ENCODE measurements around the gene TSPAN7. TPM values are rescaled to one million over a fixed set of nuclear protein-coding genes. Genes with fewer than 3 reads are reported as not detected.

The TSPAN7 gene
- total and polyA plus RNA-seq, 2 of the 4 experiments (the other 2 are of a cell fraction), result not detected

- DNase-seq (no peak), ATAC-seq (ENCODE audit: low read depth) (no peak)
- Histone ChIP-seq H4K8ac (ENCODE audit: low read depth in 2 of 2, low read length in 2 of 2) (no peak overlapping the region), H2BK15ac (ENCODE audit: low read depth, low read length) (no peak overlapping the region), H2BK20ac (ENCODE audit: low read depth, low read length) (no peak overlapping the region), H3K4me3 (ENCODE audit: insufficient read depth, low read depth, low read length) (no peak overlapping the region), H3K23ac (ENCODE audit: low read depth, low read length) (no peak overlapping the region), H2AK5ac (ENCODE audit: low read depth, low read length) (no peak overlapping the region), H3K56ac (ENCODE audit: extremely low read depth, insufficient read depth, low read length) (no peak overlapping the region), H3K9ac (ENCODE audit: low read depth, low read length) (no peak overlapping the region), H3K27me3 (ENCODE audit: control insufficient read depth, insufficient read depth, low read length) (peaks cover 10% of the 10 kb centered on the region), H3K9me1 (ENCODE audit: insufficient read depth, low read length) (no peaks in the 10 kb centered on the region; the same call in 1 of the 2 replicates), H3K4me2 (ENCODE audit: low read depth, low read length) (no peak overlapping the region), H3K9me3 (ENCODE audit: control insufficient read depth, insufficient read depth, low read length) (no peaks in the 10 kb centered on the region), H3K36me3 (ENCODE audit: control insufficient read depth, insufficient read depth, low read length) (no peaks in the 10 kb centered on the region), H3K14ac (replicated peaks; ENCODE audit: low read depth, low read length) (no peak overlapping the region), H3K27ac (ENCODE audit: insufficient read depth, low read length) (no peak overlapping the region), H2AK9ac (replicated peaks; ENCODE audit: low read depth, low read length, poor library complexity) (no peak overlapping the region), H3K18ac (ENCODE audit: low read depth, low read length) (no peak overlapping the region), H3K4me1 (ENCODE audit: control insufficient read depth, insufficient read depth, low read length) (no peaks in the 10 kb centered on the region), H4K91ac (ENCODE audit: insufficient read depth, low read depth, low read length) (no peak overlapping the region), H3K79me1 (ENCODE audit: low read depth in 1 of 2, low read length in 2 of 2) (no peaks in the 10 kb centered on the region), H2AFZ (replicated peaks; ENCODE audit: low read length, poor library complexity) (no peak overlapping the region), H4K5ac (ENCODE audit: low read depth, low read length) (no peak overlapping the region), H2BK120ac (ENCODE audit: low read depth, low read length) (no peak overlapping the region), H4K20me1 (ENCODE audit: insufficient read depth, low read length) (no peaks in the 10 kb centered on the region), H2BK5ac (ENCODE audit: low read depth, low read length, poor library complexity, severe bottlenecking) (no peak overlapping the region), H3K4ac (ENCODE audit: low read depth, low read length) (no peak overlapping the region)
- no TSS peak for BruUV-seq (replicated peaks)
- in situ Hi-C loops (cut with MboI; ENCODE audit: low sequenced_read_pairs), result no loop called here
- dilution Hi-C loops (cut with HindIII; ENCODE audit: low sequenced_read_pairs, unreplicated experiment), result no loop called here
- POLR2A ChIA-PET (ENCODE audit: unreplicated experiment), result no interaction called here
- TF ChIP-seq RCOR1 (IDR thresholded peaks at IDR 0.05; ENCODE audit: insufficient replicate concordance, low read length), result no peak
- no peak for TF ChIP-seq USF2 (IDR thresholded peaks at IDR 0.05; ENCODE audit: low read depth, low read length)
- 76% methylated on average over 4 of the region's 13 CpGs; no CpG with 5 or more reads in 1 of the 2 experiments for WGBS, 2 experiments (ENCODE audit: extremely low coverage in 2 of 2, insufficient read length in 1 of 2)
- CTCF ChIA-PET, result no interaction called here
- intact Hi-C loops (cut with micrococcal nuclease), result no loop called here
Observed at GRCh38 chrX:38652934-38653442, 91.6 kb downstream of the TSPAN7 start.

Measured in IMR-90 (cell line).